ENCODE data around the gene ACTR1A.
A peak's percentile ranks its signal among the peaks of the same experiment; 100 is the strongest.
"Not testable (repeated sequence)": the region's sequence is repeated elsewhere in the genome, so short reads cannot be mapped to it uniquely, and the experiment has no call there.

Gene ACTR1A

GRCh38 chr10:102480396-102480795, 22.1 kb downstream of the ACTR1A start:
- DNase-seq: no peak

GRCh38 chr10:102479651-102480050, 22.9 kb downstream of the ACTR1A start:
- no peak for DNase-seq

- DNase-seq: no peak
Observed at GRCh38 chr10:102476466-102477141, 25.9 kb downstream of the ACTR1A start.

- no peak for DNase-seq
Observed at GRCh38 chr10:102475451-102476040, 27.0 kb downstream of the ACTR1A start.

GRCh38 chr10:102473445-102474331, 28.8 kb downstream of the ACTR1A start:
- peak; percentile 14 for DNase-seq

- DNase-seq: no peak
Observed at GRCh38 chr10:102470579-102471546, 31.6 kb downstream of the ACTR1A start.

- no peak for DNase-seq
Observed at GRCh38 chr10:102468683-102469082, 33.8 kb downstream of the ACTR1A start.

- no peak for DNase-seq
Observed at GRCh38 chr10:102467971-102468438, 34.5 kb downstream of the ACTR1A start.

GRCh38 chr10:102467318-102467717, 35.2 kb downstream of the ACTR1A start:
- DNase-seq: no peak

- no peak for DNase-seq
Observed at GRCh38 chr10:102465466-102465865, 37.0 kb downstream of the ACTR1A start.

- DNase-seq: no peak
Observed at GRCh38 chr10:102463983-102464382, 38.5 kb downstream of the ACTR1A start.

- DNase-seq: no peak
Observed at GRCh38 chr10:102462512-102463054, 39.9 kb downstream of the ACTR1A start.

GRCh38 chr10:102461187-102462054, 41.1 kb downstream of the ACTR1A start:
- DNase-seq: peak; percentile 86

GRCh38 chr10:102460836-102461186, 41.7 kb downstream of the ACTR1A start:
- DNase-seq: no peak

- DNase-seq: no peak
Observed at GRCh38 chr10:102458656-102459055, 43.9 kb downstream of the ACTR1A start.

- no peak for DNase-seq
Observed at GRCh38 chr10:102457591-102458150, 44.8 kb downstream of the ACTR1A start.

- no peak for DNase-seq
Observed at GRCh38 chr10:102455893-102456471, 46.5 kb downstream of the ACTR1A start.

- not testable (repeated sequence) for DNase-seq
Observed at GRCh38 chr10:102454662-102455487, 47.6 kb downstream of the ACTR1A start.

- no peak for DNase-seq
Observed at GRCh38 chr10:102453502-102453901, 49.0 kb downstream of the ACTR1A start.
